Activated naive CD8-positive, alpha-beta T cell treated with anti-CD3 and anti-CD28 coated beads, Interleukin-2, amount 50 U/mL, for 16 hours (primary cell): ENCODE data around the gene PHLDA3.
A peak's percentile ranks its signal among the peaks of the same experiment; 100 is the strongest.

Experiments
- DNase-seq: peaks from one replicate; pipeline ENCODE4 v3.0.0-alpha.2; 2020; ENCODE audit warnings: low read depth, low spot score

PHLDA3 gene

DNA sequence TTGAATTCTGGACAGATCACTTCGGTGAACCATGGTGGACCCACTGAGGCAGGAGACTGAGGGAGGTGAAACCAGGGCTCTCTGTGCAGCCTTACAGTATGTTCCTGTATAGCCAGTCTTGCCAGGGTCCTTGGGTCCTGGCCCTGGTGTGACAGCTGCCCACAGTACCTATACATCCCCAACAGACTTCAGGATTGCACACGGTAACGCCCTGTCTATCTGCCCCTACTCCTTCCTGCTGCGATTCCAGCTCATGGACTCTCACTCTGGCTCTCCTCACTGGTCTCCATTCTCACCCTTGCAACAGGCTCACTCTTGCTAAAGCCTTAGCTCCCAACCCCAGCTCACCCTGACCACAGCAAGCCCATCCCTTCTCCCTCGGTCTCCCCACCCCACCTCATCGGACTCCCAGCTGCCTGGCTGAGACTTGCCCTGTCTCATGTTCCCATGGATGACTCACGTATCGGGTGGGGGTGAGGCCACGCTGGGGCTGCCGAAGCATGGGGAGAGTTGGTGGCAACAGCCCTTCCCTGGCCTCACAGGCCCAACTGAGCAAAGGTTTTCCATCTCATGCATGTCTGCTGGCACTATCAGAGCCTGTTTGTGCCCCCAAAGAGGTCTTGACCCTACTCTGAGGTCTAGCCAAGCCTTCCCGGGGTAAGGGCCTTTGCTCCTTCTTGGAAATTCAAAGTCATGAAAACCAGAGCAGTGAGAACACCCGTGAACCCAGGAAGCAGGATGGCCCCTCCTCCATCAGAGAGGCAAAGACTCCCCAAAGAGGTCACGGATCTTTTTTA lies 7.1 kb downstream of the PHLDA3 start:
- no peak for DNase-seq

DNA sequence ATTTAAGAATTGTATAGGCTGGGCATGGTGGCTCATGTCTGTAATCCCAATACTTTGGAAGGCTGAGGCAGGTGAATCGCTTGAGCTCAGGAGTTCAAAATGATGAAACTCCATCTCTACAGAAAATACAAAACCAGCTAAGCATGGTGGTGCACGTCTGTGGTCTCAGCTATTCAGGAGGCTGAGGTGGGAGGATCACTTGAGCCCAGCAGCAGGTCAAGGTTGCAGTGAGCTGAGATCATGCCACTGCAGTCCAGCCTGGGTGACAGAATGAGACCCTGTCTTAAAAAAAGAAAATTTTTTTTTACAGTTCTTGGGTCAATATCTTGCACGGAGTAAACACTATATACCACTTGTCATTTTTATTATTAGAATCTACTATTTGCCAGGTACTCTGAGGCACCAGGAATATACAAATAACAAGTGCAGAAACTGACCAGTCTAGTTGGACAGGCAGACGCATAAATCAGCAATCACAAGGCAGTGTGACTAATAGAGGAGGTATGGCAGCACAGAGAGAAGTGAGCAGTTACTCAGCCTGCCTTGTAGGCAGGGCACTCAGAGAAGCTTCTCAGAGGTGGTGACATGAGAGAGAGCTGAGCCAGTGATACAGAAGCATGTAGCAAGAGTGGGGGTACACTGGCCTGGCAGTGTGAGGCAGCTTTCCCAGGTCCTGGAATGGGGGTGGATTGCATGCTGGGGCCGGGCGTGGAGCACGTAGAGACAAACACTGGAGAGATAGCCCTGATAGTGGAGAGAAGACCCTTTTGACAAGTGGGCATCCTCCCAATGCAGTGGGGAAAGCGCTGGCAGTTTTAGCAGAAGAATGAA lies 8.0 kb downstream of the PHLDA3 start:
- DNase-seq: no peak

GRCh38 chr1:201459775-201460174 lies 9.2 kb downstream of the PHLDA3 start:
- no peak for DNase-seq

- no peak for DNase-seq
Measured at GRCh38 chr1:201459052-201459451, 9.9 kb downstream of the PHLDA3 start.

DNA sequence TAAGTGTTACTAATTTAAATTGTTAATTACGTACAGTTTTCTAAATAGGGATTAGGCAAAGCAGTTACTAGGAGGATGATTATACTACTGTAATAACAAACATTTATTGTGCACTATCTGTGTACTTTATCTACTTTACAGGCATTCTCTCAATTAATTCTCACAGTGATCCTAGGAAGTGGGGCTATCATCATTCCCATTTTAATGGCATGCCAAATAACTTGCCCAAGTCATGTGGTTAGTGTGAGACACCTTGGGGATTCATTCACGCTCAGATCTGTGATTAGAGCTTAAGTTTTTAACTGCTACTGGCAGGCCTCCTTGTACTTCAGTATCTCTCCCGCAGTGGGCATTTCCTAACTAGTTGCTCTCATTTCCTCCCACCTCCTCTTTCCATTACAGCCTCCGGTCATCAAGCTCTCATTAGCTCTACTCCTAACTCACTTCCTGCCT lies 11.5 kb downstream of the PHLDA3 start:
- DNase-seq: no peak

DNA sequence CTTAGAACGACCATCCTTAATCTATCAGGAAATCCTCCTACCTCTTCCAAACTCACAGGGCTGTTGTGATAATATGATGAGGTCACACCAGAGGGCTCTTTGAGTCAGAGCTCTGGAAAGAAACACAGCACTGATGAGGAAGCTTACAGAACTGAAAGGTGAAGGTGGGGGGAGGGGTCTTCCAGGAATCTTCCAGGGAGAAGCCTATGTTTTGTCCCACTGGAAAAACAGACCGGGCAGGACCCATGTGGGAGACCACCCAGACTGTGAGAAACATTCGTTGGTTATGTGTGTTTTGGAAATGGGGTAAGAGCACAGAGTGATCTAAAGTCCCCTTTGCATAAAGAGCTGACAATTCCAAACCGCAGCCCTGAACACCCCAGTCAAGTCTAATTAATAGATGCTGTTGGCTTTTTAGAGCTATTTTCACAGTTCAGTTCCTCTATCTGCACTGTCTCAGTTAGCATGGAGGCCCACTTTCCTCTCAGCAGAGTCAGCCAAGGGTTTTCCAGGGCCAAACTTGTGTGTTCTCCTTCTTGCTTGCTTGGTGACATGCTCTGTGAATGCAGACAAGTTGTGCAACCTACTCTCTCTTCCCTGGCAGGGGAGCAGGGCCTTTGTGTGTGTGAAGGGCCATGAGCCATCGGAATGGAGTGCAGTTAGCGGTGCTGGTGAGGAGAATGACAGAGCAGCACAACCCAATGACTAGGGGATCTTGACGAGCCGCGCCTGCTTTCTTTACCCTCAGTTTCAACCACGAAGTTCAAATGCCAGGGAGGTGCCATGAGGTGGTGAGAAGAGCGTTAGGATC lies 12.3 kb downstream of the PHLDA3 start:
- no peak for DNase-seq

- no peak for DNase-seq
Measured at GRCh38 chr1:201455098-201455497, 13.9 kb downstream of the PHLDA3 start.

GRCh38 chr1:201454608-201455007 lies 14.4 kb downstream of the PHLDA3 start:
- DNase-seq: no peak

GRCh38 chr1:201452866-201453265 lies 16.1 kb downstream of the PHLDA3 start:
- DNase-seq: no peak

DNA sequence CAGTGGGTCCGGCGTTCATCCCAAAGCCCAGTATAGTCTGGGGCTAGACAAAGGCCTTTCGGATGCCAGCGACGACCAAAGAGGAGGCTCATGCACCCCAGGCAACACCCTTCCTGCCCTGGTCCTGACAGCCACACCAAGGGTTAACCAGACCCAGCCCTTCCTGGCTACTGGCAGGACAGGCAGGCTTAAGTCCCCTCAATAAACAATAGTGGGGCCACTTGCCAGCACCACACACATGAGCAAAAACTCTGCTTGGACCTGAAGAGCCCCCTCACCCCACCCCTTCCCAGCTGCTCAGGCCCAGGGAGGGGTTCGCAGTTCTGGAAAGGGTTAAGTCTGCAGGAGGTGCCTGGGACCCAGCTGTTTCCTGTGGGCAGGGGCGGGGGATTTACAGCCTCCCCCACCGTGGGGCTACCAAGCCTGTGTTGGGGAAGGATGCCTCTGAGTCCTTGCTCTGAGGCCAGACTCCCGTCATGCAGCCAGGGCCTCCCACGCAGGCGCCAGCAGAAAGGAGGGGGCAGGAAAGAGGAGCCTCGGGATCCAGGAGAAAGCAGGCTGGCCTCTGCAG lies 18.2 kb downstream of the PHLDA3 start:
- no peak for DNase-seq

- DNase-seq: no peak
Measured at GRCh38 chr1:201448990-201449389, 20.0 kb downstream of the PHLDA3 start.

DNA sequence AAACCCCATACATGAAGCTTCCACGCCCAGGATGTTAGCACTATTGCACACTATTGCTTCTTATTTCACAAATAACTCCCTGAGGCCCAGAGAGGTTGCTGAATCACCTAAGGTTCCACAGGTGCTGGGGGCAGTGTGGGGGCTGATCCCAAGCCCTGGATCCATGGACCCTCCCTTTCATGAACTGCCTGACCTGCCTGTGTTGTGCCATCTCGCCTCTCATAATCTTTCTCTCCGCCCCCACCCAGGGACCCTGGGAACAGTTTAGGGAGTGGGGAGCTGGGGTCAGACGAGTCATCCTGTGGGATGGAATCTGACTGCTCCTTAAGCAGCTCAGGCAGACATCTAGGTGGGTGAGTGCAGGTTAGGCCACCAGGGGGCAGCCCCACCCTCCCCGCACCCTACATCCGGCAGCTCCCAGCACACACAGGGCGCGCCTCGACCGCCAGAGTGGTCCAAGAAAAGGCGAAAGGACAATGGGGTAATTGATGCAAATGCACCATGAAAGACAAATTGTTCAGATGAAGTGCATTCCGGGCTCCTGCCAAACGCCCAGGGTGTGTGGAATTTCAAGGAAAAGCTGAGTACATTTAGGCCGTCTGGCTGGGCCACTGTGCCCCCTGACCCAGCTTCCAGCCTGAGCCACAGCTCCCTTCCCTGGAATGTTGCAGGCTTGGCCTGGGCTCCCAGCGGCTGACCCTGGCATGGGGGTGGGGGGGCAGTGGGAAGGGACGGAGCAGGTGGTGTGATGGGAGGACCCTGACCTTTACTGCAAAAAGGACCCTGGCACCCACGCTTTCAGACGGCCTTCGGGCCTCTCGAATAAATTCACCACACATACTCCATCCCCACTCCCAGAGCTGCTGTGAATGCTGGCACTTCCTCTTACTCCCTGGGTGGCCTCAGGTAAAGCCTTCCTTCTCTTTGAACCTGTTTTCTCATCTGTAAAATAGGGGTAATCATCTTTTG lies 20.8 kb downstream of the PHLDA3 start:
- peak; percentile 17 for DNase-seq

GRCh38 chr1:201445310-201445709 lies 23.7 kb downstream of the PHLDA3 start:
- no peak for DNase-seq

DNA sequence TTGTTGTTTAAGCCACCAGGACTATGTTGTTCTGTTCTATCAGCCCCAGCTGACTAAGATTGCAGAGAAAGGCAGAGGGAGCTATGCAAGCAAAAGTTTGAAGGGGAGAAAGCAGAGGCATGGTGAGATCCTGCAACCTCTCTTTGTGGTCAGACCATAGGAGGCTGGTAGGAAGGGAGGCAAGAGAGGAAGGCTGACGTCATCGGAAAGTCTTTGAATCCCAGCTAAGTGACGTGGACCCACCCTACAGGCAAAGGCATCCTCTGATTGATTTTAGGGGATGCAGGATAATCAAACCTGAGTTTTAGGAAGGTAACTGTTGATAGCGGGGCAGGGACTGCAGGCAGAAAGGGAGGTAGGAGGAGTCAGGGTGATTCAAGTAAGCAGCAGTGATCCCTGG lies 24.2 kb downstream of the PHLDA3 start:
- DNase-seq: no peak

GRCh38 chr1:201443747-201444146 lies 25.2 kb downstream of the PHLDA3 start:
- no peak for DNase-seq

- no peak for DNase-seq
Measured at GRCh38 chr1:201436969-201437368, 32.0 kb downstream of the PHLDA3 start.

GRCh38 chr1:201436393-201436792 lies 32.6 kb downstream of the PHLDA3 start:
- no peak for DNase-seq

- no peak for DNase-seq
Measured at GRCh38 chr1:201434266-201434665, 34.7 kb downstream of the PHLDA3 start.

DNA sequence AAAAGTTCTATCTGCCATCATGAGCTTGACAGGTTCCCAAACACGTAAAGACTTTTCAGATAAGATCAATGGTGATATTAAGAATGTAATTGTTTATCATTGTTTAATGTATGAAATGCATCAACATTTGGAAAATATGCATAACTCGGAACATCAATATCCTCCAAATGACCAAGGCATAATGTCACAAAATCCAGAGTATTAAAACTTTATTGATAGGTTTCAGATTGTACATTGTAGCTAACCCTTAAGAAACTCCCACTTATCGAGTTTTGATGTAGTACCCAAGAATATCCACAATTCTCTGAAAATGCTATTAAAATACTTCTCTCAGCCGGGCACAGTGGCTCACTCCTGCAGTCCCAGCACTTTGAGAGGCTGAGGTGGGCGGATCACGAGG lies 35.4 kb downstream of the PHLDA3 start:
- no peak for DNase-seq

GRCh38 chr1:201430776-201431175 lies 38.2 kb downstream of the PHLDA3 start:
- DNase-seq: no peak
